GM23338 (cell line): ENCODE data around the gene MMP28. TPM values are rescaled to one million over a fixed set of nuclear protein-coding genes. Genes with fewer than 3 reads are reported as not detected.

Source experiments
- ATAC-seq: fragments of 200-7000 bp; cut with Tn5 transposase; 3 replicates; pipeline ENCODE4 v1.9.1; 2020
- DNase-seq: peaks from one replicate; pipeline ENCODE4 v3.0.0-alpha.2; 2015; ENCODE audit warnings: low spot score
- H2AFZ ChIP-seq: fragments of 200-600 bp; sonication (generic); 2 replicates; pipeline ENCODE4 v1.8.0; 2016; ENCODE audit warnings: antibody characterized with exemption, mild to moderate bottlenecking, moderate library complexity
- H3F3A ChIP-seq: fragments of 200-600 bp; sonication (generic); replicated peaks from 2 replicates; pipeline ENCODE4 v1.8.0; 2017; ENCODE audit warnings: antibody characterized with exemption, mixed run types, low read depth
- H3K27ac ChIP-seq: fragments of 200-600 bp; sonication (generic); 2 replicates; pipeline ENCODE4 v1.6.1; 2016; ENCODE audit warnings: low read depth
- H3K27me3 ChIP-seq: fragments of 200-600 bp; sonication (generic); 2 replicates; pipeline ENCODE4 v1.8.0; 2016; ENCODE audit warnings: mild to moderate bottlenecking, mixed run types, moderate library complexity; ENCODE audit not compliant: insufficient read depth
- H3K36me3 ChIP-seq: fragments of 200-600 bp; sonication (generic); 2 replicates; pipeline ENCODE4 v1.8.0; 2016; ENCODE audit warnings: mild to moderate bottlenecking; ENCODE audit not compliant: insufficient read depth
- H3K4me1 ChIP-seq: fragments of 200-600 bp; sonication (generic); 2 replicates; pipeline ENCODE4 v1.8.0; 2016; ENCODE audit warnings: mild to moderate bottlenecking, moderate library complexity; ENCODE audit not compliant: insufficient read depth
- H3K4me2 ChIP-seq: fragments of 200-600 bp; sonication (generic); 2 replicates; pipeline ENCODE4 v1.7.1; 2017; ENCODE audit warnings: mixed run types
- H3K4me3 ChIP-seq: fragments of 200-600 bp; sonication (generic); 2 replicates; pipeline ENCODE4 v1.6.1; 2016; ENCODE audit warnings: mixed run types
- H3K79me2 ChIP-seq: fragments of 200-600 bp; sonication (generic); replicated peaks from 2 replicates; pipeline ENCODE4 v1.8.0; 2017; ENCODE audit warnings: mild to moderate bottlenecking; ENCODE audit not compliant: insufficient read depth
- H3K9me2 ChIP-seq: fragments of 200-600 bp; sonication (generic); 2 replicates; pipeline ENCODE4 v1.8.0; 2017; ENCODE audit not compliant: insufficient read depth
- H4K20me1 ChIP-seq: fragments of 200-600 bp; sonication (generic); replicated peaks from 2 replicates; pipeline ENCODE4 v1.8.0; 2017; ENCODE audit warnings: mild to moderate bottlenecking; ENCODE audit not compliant: insufficient read depth
- H3K27ac Mint-ChIP-seq: 2 replicates; pipeline ENCODE4 v1.8.0; 2020; ENCODE audit warnings: inconsistent platforms, mild to moderate bottlenecking, moderate library complexity, mixed read lengths
- H3K27me3 Mint-ChIP-seq: 3 replicates; pipeline ENCODE4 v1.8.0; 2022; ENCODE audit warnings: low read depth, mild to moderate bottlenecking, moderate library complexity, mixed read lengths, inconsistent platforms; ENCODE audit not compliant: insufficient read depth, poor library complexity
- H3K36me3 Mint-ChIP-seq: 3 replicates; pipeline ENCODE4 v1.8.0; 2021; ENCODE audit warnings: low read depth, mild to moderate bottlenecking, inconsistent platforms, moderate library complexity, mixed read lengths
- H3K4me1 Mint-ChIP-seq: 3 replicates; pipeline ENCODE4 v1.8.0; 2020; ENCODE audit warnings: mild to moderate bottlenecking, inconsistent platforms, mixed read lengths
- H3K4me3 Mint-ChIP-seq: 3 replicates; pipeline ENCODE4 v1.8.0; 2021; ENCODE audit warnings: moderate library complexity, mild to moderate bottlenecking, inconsistent platforms, mixed read lengths
- H3K9me3 Mint-ChIP-seq: 3 replicates; pipeline ENCODE4 v1.8.0; 2020; ENCODE audit warnings: moderate library complexity, mild to moderate bottlenecking, inconsistent platforms, mixed read lengths
- CREB1 ChIP-seq: fragments of 250-450 bp; sonication (Bioruptor Pico); IDR thresholded peaks from 2 replicates; pipeline ENCODE4 v1.5.0; 2020; ENCODE audit warnings: low read depth, mild to moderate bottlenecking, moderate library complexity
- EZH2 ChIP-seq: fragments of 200-600 bp; sonication (generic); IDR thresholded peaks from one replicate; pipeline ENCODE4 v1.8.0; 2017; ENCODE audit warnings: antibody characterized with exemption, mild to moderate bottlenecking, low read depth; ENCODE audit not compliant: unreplicated experiment
- EZH2phosphoT487 ChIP-seq: fragments of 200-600 bp; sonication (generic); IDR thresholded peaks from one replicate; pipeline ENCODE4 v1.8.1; 2018; ENCODE audit warnings: antibody characterized with exemption; ENCODE audit not compliant: unreplicated experiment
- NANOG ChIP-seq: IDR thresholded peaks from 2 replicates; pipeline ENCODE4 v1.6.1; 2016; ENCODE audit warnings: antibody characterized with exemption, borderline replicate concordance
- REST ChIP-seq: IDR thresholded peaks from one replicate; pipeline ENCODE4 v1.6.1; 2018; ENCODE audit warnings: antibody characterized with exemption; ENCODE audit not compliant: unreplicated experiment
- STAT1 ChIP-seq: IDR thresholded peaks from one replicate; pipeline ENCODE4 v1.6.1; 2016; ENCODE audit warnings: antibody characterized with exemption; ENCODE audit not compliant: unreplicated experiment
- ZNF114 ChIP-seq: fragments of 250-450 bp; sonication (Bioruptor Pico); IDR thresholded peaks from 2 replicates; pipeline ENCODE4 v1.5.0; 2020; ENCODE audit warnings: mild to moderate bottlenecking, moderate library complexity
- ZNF462 ChIP-seq: fragments of 250-450 bp; sonication (Bioruptor Pico); IDR thresholded peaks from 2 replicates; pipeline ENCODE4 v1.5.0; 2020; ENCODE audit warnings: mild to moderate bottlenecking, moderate library complexity
- polyA plus RNA-seq: library from polyadenylated mRNA; unstranded; fragments of >200 nt; fragmentation: Nextera tagmentation; extraction: Ambion mirVana; gene quantifications from 2 replicates; pipeline ENCODE4 v1.2.1, GENCODE V29; 2016
- total RNA-seq: library from RNA; depleted of rRNA; stranded (reverse); fragments of >200 nt; shearing (Covaris generic); gene quantifications from 2 replicates; pipeline ENCODE4 v1.2.3, GENCODE V29; 2014
- TF ChIP-seq, protein P1 (sequence below), 2 experiments: fragments of 200-600 bp in 1 of 2; sonication (generic) in 1 of 2; conservative IDR thresholded peaks; 2 replicates each; pipeline versions ENCODE4 v1.5.1 to v1.6.1; 2016 to 2017; ENCODE audit warnings: antibody characterized with exemption in 2 of 2, low read depth in 2 of 2, mild to moderate bottlenecking in 2 of 2, moderate library complexity in 1 of 2

MMP28 gene
- total and polyA plus RNA-seq, 2 experiments from 2014 or later: not detected

- Histone ChIP-seq H4K20me1 (no peaks in the 10 kb centered on the region; the same call in 1 of the 2 replicates), H2AFZ (no peak overlapping the region), H3K36me3 (peaks cover 10% of the 10 kb centered on the region), H3K9me2 (no peaks in the 10 kb centered on the region), H3K4me2 (no peak overlapping the region), H3K4me1 (peaks cover 31% of the 10 kb centered on the region), H3K27ac (no peak overlapping the region), H3K27me3 (peaks cover 13% of the 10 kb centered on the region), H3K4me3 (no peak overlapping the region), H3K79me2 (no peaks in the 10 kb centered on the region), H3F3A (0 out of 2 replicates have a peak, but pooled peaks cover 3% of the 10 kb centered on the region)
- H3K27ac Mint-ChIP-seq: no peak overlapping the region
- H3K9me3 Mint-ChIP-seq: no peaks in the 10 kb centered on the region
- peaks cover 13% of the 10 kb centered on the region for H3K27me3 Mint-ChIP-seq
- H3K4me3 Mint-ChIP-seq: no peak overlapping the region
- ATAC-seq: no peak
- H3K36me3 Mint-ChIP-seq: peaks cover 20% of the 10 kb centered on the region
- DNase-seq: no peak
- H3K4me1 Mint-ChIP-seq: peaks cover 41% of the 10 kb centered on the region
- TF ChIP-seq, protein P1, sequence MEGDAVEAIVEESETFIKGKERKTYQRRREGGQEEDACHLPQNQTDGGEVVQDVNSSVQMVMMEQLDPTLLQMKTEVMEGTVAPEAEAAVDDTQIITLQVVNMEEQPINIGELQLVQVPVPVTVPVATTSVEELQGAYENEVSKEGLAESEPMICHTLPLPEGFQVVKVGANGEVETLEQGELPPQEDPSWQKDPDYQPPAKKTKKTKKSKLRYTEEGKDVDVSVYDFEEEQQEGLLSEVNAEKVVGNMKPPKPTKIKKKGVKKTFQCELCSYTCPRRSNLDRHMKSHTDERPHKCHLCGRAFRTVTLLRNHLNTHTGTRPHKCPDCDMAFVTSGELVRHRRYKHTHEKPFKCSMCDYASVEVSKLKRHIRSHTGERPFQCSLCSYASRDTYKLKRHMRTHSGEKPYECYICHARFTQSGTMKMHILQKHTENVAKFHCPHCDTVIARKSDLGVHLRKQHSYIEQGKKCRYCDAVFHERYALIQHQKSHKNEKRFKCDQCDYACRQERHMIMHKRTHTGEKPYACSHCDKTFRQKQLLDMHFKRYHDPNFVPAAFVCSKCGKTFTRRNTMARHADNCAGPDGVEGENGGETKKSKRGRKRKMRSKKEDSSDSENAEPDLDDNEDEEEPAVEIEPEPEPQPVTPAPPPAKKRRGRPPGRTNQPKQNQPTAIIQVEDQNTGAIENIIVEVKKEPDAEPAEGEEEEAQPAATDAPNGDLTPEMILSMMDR (conservative IDR thresholded peaks at IDR 0.05; ENCODE audit: low read depth in 2 of 2): no peak
- no peak for TF ChIP-seq CREB1 (CRISPR knock-in tag)
- no peak for TF ChIP-seq EZH2
- no peak for TF ChIP-seq EZH2phosphoT487
- TF ChIP-seq REST: no peak
These were observed 66.9 kb downstream of the MMP28 start for GRCh38 chr17:35728551-35728950.

DNA sequence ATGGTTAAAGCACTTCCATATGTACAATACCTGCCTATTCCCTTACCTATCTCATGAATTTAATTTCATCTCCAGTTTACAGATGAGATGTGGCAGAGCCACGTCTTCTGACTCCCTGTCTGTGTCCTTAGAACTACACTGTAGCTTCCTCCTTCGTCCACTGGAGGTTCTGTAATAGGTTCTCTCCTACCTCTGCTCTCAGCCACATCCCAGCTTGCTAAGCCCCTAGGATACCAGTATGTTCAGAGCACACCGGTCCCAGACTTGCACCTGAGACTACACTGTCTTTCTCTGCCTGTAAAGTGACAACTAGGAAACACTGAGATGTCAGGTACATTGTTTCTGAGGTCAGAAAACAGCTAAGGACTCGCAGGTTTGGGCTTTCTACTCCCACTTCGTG lies 67.8 kb downstream of the MMP28 start:
- Mint-ChIP-seq H3K4me1 (peaks cover 39% of the 10 kb centered on the region), H3K4me3 (no peak overlapping the region), H3K36me3 (peaks cover 21% of the 10 kb centered on the region), H3K27me3 (peaks cover 13% of the 10 kb centered on the region), H3K27ac (no peak overlapping the region), H3K9me3 (no peaks in the 10 kb centered on the region)
- H3K27me3 ChIP-seq: peaks cover 11% of the 10 kb centered on the region
- no peak overlapping the region for H3K4me3 ChIP-seq
- no peaks in the 10 kb centered on the region; the same call in 1 of the 2 replicates for H4K20me1 ChIP-seq
- no peak overlapping the region for H2AFZ ChIP-seq
- peaks cover 27% of the 10 kb centered on the region for H3K4me1 ChIP-seq
- DNase-seq (no peak), ATAC-seq (no peak)
- peaks cover 11% of the 10 kb centered on the region for H3K36me3 ChIP-seq
- no peak overlapping the region for H3K4me2 ChIP-seq
- H3F3A ChIP-seq: 0 out of 2 replicates have a peak, but pooled peaks cover 3% of the 10 kb centered on the region
- no peaks in the 10 kb centered on the region for H3K9me2 ChIP-seq
- H3K27ac ChIP-seq: no peak overlapping the region
- no peaks in the 10 kb centered on the region for H3K79me2 ChIP-seq
- TF ChIP-seq NANOG: no peak
- no peak for TF ChIP-seq EZH2phosphoT487
- TF ChIP-seq STAT1: no peak
- no peak for TF ChIP-seq ZNF462 (CRISPR knock-in tag)
- TF ChIP-seq ZNF114 (CRISPR knock-in tag): no peak
